ENCODE results near the gene TXN2. TPM values are rescaled to one million over a fixed set of nuclear protein-coding genes. Genes with fewer than 3 reads are reported as not detected.

The TXN2 gene
- total and polyA plus RNA-seq, 2 of the 4 experiments (the other 2 are of a cell fraction) = 49.6 to 166 TPM

GRCh38 chr22:36472689-36473088, 8.8 kb downstream of the TXN2 start:
- H4K91ac ChIP-seq (ENCODE audit: insufficient read depth, low read depth, low read length) = peak overlapping the region; percentile 10; the same call in 1 of the 2 replicates
- H3K9me3 ChIP-seq (ENCODE audit: control insufficient read depth, insufficient read depth, low read length) = no peaks in the 10 kb centered on the region
- H3K36me3 ChIP-seq (ENCODE audit: control insufficient read depth, insufficient read depth, low read length) = peaks cover 36% of the 10 kb centered on the region
- H4K20me1 ChIP-seq (ENCODE audit: insufficient read depth, low read length) = peaks cover 14% of the 10 kb centered on the region
- H2BK15ac ChIP-seq (ENCODE audit: low read depth, low read length) = peak overlapping the region; percentile 91; the same call in 1 of the 3 replicates
- peak overlapping the region; percentile 89; the same call in 1 of the 2 replicates for H3K14ac ChIP-seq (replicated peaks; ENCODE audit: low read depth, low read length)
- no peak overlapping the region for H3K18ac ChIP-seq (ENCODE audit: low read depth, low read length)
- no peak overlapping the region for H2AFZ ChIP-seq (replicated peaks; ENCODE audit: low read length, poor library complexity)
- peak overlapping the region; percentile 100 for H2BK120ac ChIP-seq (ENCODE audit: low read depth, low read length)
- H3K23ac ChIP-seq (ENCODE audit: low read depth, low read length) = peak overlapping the region; percentile 69; the same call in 1 of the 2 replicates
- dilution Hi-C loops (cut with HindIII; ENCODE audit: low sequenced_read_pairs, unreplicated experiment) = no loop called here
- intact Hi-C loops (cut with micrococcal nuclease) = no loop called here
- no peak for TF ChIP-seq RFX5 (IDR thresholded peaks at IDR 0.05; ENCODE audit: low read depth, low read length)
- TF ChIP-seq RCOR1 (IDR thresholded peaks at IDR 0.05; ENCODE audit: insufficient replicate concordance, low read length) = no peak
- TF ChIP-seq SMC3 (IDR thresholded peaks at IDR 0.05; ENCODE audit: low read depth, low read length) = no peak
- TF ChIP-seq ELK1 (IDR thresholded peaks at IDR 0.05; ENCODE audit: borderline replicate concordance, low read depth, low read length) = no peak
- no peak for TF ChIP-seq RAD21 (IDR thresholded peaks at IDR 0.05; ENCODE audit: low read length)
- TF ChIP-seq MAZ (IDR thresholded peaks at IDR 0.05; ENCODE audit: borderline replicate concordance, low read depth, low read length) = no peak
- TF ChIP-seq BHLHE40 (IDR thresholded peaks at IDR 0.05; ENCODE audit: low read depth, low read length) = no peak
- TF ChIP-seq USF2 (IDR thresholded peaks at IDR 0.05; ENCODE audit: low read depth, low read length) = no peak
- no peak for TF ChIP-seq CHD1 (IDR thresholded peaks at IDR 0.05; ENCODE audit: low read depth, low read length)
- TF ChIP-seq CEBPB (IDR thresholded peaks at IDR 0.05; ENCODE audit: low read depth, low read length) = no peak
- TF ChIP-seq MAFK (IDR thresholded peaks at IDR 0.05; ENCODE audit: low read depth, low read length) = no peak
- TF ChIP-seq FOS (IDR thresholded peaks at IDR 0.05; ENCODE audit: low read depth, low read length) = no peak
- no peak for TF ChIP-seq CTCF (conservative IDR thresholded peaks at IDR 0.05; ENCODE audit: low read depth, low read length)
- TF ChIP-seq NFE2L2 (IDR thresholded peaks at IDR 0.05; ENCODE audit: low read depth, low read length) = no peak
- no peak for TF ChIP-seq POLR2A (IDR thresholded peaks at IDR 0.05; ENCODE audit: low read depth, low read length)
- no peak for TF ChIP-seq MXI1 (IDR thresholded peaks at IDR 0.05; ENCODE audit: borderline replicate concordance, low read depth, low read length)
- no TSS peak for BruUV-seq (replicated peaks)
- H3K27me3 ChIP-seq (ENCODE audit: control insufficient read depth, insufficient read depth, low read length) = no peaks in the 10 kb centered on the region
- H3K4me3 ChIP-seq (ENCODE audit: insufficient read depth, low read depth, low read length) = no peak overlapping the region
- peak overlapping the region; percentile 4; the same call in 1 of the 2 replicates for H3K27ac ChIP-seq (ENCODE audit: insufficient read depth, low read length)
- ChIA-PET POLR2A (ENCODE audit: unreplicated experiment) (no interaction called here), CTCF (no interaction called here)
- H3K79me1 ChIP-seq (ENCODE audit: low read depth in 1 of 2, low read length in 2 of 2) = peaks cover 21 to 71% of the 10 kb centered on the region in 2 experiments
- ATAC-seq (ENCODE audit: low read depth) = no peak
- H2BK5ac ChIP-seq (ENCODE audit: low read depth, low read length, poor library complexity, severe bottlenecking) = peak overlapping the region; percentile 37
- no peak overlapping the region; the same call in 1 of the 2 replicates for H3K56ac ChIP-seq (ENCODE audit: extremely low read depth, insufficient read depth, low read length)
- in situ Hi-C loops (cut with MboI; ENCODE audit: low sequenced_read_pairs) = no loop called here
- H2BK20ac ChIP-seq (ENCODE audit: low read depth, low read length) = no peak overlapping the region
- 100% methylated on average over 1 of the region's 13 CpGs; no CpG with 5 or more reads in 1 of the 2 experiments for WGBS, 2 experiments (ENCODE audit: extremely low coverage in 2 of 2, insufficient read length in 1 of 2)
- no peak overlapping the region for H3K4me2 ChIP-seq (ENCODE audit: low read depth, low read length)
- peaks cover 19% of the 10 kb centered on the region for H3K9me1 ChIP-seq (ENCODE audit: insufficient read depth, low read length)
- H3K4me1 ChIP-seq (ENCODE audit: control insufficient read depth, insufficient read depth, low read length) = peaks cover 23% of the 10 kb centered on the region
- no peak for DNase-seq
- no peak overlapping the region for H4K5ac ChIP-seq (ENCODE audit: low read depth, low read length)
- H2AK5ac ChIP-seq (ENCODE audit: low read depth, low read length) = peak overlapping the region; percentile 65
- peak overlapping the region in 1 of 2 experiments; percentile 87; a peak in 2 of 4 replicates for H4K8ac ChIP-seq (ENCODE audit: low read depth in 2 of 2, low read length in 2 of 2)
- H3K9ac ChIP-seq (ENCODE audit: low read depth, low read length) = no peak overlapping the region
- H2AK9ac ChIP-seq (replicated peaks; ENCODE audit: low read depth, low read length, poor library complexity) = peak overlapping the region; percentile 92
- H3K4ac ChIP-seq (ENCODE audit: low read depth, low read length) = peak overlapping the region; percentile 100

All from IMR-90 (cell line).